ENCODE measurements around the gene GFI1B.
"Not testable (repeated sequence)": the region's sequence is repeated elsewhere in the genome, so short reads cannot be mapped to it uniquely, and the experiment has no call there.

The GFI1B gene

DNA sequence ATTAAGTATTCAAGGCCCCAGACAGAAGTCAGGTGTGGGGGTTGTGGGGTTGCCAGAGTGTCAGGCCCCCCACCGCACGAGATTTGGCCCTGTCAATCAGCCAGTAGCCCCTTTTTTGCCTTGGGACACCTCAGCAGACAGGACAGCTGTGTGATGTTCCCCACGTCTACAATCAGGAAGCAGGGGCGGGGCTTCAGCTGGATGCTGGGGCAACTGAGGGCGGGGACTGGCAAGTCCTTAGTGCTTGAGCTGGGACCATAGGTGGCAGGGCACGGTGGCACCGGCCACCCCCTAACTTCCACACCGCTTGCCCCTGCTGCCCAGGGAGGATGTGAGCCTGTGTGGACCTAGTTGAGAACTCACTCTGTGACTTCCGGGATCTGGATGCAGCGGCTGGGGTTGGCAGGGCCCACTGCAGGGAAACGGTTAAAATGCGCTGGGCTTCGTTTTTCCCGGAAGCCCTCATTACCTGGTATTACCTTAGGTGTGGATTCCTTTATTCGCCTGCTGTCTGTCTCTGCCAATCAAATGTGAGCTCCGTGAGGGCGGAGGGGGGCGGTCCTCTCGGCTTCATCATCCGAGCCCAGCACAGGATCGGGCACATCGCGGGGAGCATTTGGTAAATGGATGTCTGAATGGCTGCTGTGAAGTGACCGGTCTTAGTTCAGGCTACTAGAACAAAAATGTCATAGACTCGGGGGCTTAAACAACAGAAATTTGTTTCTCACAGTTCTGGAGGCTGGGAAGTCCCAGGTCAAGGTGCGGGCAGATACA, 44.8 kb downstream of the GFI1B start:
- no peak for DNase-seq

DNA sequence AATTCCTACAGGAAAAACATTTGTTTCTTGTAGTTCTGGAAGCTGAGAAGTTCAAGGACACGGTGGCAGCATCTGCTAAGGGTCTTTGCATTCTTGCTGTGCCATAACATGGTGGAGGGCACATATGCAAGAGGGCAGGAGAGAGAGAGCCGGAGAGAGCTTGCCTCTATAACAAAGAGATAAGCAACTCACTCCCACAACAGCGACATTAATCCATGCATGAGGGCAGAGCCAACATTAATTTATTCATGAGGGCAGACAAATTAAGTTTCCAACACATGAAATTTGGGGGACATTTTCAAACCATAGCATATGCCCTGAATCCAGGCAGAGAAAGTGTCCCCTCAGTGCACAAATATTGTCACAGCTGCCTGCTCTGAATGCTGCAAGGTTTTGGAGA, 47.9 kb downstream of the GFI1B start:
- no peak for DNase-seq

DNA sequence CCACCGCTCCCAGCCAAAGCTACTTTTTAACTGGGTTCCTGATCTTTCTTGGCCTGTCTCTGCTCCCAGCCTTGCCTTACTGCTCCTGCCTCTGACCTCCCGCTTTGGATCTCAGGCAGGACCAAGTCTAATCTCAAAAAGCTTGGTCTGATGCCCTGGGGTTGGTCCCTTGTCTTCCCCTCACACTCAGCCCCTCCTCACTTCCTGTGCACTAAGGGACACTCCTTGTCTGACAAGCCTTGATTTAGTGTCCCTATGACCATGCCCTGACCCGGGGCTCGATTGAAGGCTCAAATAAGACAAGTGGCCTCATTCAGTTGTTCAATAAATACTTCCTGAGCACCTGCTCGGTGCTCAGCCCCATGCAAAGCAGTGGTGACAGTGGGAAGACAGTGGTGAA, 48.6 kb downstream of the GFI1B start:
- no peak for DNase-seq

DNA sequence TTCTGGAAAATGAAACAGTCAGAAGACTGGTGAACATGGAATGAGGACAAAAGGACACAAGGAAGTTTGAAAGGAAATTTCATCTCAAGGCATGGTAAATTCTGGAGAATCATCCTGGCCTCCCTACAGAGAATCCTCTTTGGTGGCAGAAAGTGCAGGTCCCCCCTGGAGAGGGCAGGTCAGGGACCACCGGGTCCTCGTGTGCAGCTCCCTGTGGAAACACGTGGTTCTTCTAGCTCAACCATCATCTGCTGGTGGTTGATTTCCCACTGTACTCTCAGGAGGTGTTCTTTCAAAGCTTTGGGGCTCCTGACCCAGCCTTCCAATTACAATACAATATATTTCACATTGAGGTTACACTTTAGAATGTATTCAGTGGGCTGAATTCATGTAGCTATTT, 49.7 kb downstream of the GFI1B start:
- no peak for DNase-seq

DNA sequence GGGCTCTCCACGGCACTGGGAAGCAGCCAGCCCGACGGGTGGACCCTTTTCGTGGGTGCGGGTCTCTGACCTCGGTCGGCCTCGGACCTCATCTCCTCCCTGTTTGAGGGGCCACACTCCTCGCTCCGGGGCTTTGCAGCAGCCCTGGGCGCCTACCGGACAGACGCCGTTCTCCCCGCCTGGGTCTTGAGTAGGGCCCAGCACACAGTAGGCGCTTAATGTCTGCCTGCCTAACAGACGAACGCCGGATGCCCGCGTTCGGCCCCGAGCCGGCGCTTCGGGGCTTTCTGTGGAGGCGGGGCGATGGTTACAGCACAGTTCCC, 51.5 kb downstream of the GFI1B start:
- no peak for DNase-seq

DNA sequence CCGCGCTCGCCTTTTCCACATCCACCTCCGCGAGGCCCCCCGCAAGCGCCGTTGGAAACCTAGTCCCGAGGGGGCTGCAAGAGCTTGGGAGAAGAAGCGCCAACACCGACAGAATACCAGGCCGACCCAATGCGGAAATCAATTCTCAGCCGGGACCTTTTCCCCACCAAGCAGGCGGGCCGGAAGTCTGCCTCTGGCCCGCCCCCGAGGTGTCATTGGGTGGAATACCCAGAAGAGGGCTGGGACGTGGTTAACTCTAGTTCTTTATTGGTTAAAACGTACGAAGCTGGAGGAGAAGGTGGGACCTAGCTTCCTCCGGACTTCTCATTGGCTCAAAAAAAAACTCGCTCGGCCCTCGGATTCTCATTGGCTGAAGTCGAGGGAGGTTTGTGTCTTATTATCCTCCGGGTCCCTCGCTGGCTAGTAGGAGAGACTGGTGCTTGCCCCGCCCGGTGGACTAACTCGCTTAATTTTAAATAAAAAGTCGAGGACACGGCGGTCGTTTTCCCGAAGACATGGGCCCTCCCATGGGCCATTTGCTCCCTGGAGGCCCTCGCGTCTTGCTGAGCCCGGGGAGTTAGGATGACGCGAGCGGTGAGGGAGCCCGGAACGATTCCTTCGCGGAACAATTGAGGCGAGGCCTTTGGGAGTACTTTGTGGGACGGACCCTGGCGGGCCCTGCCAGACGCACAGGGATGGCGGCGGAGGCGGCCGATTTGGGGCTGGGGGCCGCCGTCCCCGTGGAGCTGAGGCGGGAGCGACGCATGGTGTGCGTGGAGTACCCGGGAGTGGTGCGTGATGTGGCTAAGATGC, 52.0 kb downstream of the GFI1B start, which contains the start of gene GTF3C5:
Gene GTF3C5, plus strand, starts transcription at position 681 of the 813 bp plus-strand sequence. Its CDS starts 15 bp downstream, at position 696.
- peak; percentile 99 for DNase-seq

DNA sequence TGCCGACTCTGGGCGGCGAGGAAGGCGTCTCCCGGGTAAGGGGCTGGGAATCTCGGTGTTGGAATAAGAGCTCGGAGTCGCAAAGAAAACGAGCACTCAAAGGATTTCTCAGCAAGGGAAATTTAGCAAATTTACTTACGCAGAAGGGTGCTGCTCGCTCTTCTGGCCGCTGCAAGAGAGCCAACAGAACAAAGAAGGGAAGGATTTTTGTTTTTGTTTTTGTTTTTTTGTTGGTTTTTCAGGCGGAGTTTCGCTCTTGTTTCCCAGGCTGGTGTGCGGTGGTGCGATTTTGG, 52.6 kb downstream of the GFI1B start:
- no peak for DNase-seq

DNA sequence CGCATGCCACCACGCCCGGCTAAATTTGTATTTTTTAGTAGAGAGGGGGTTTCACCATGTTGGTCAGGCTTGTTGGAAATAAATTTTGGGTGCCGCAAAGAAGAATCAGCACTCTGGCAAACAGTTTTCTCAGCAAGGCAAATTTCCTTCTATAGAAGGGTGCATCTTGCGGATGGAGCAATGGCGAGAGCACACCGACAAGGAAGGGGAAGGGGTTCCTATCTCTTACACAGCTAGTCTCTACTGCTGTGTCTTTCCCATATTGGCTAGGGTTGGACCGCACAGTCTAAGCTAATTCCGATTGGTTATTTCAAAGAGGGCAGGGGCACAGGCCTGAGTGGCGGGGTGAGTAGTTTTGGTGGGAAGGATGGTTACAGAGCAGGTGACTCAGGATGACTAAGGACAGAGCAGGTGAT, 53.0 kb downstream of the GFI1B start:
- no peak for DNase-seq

DNA sequence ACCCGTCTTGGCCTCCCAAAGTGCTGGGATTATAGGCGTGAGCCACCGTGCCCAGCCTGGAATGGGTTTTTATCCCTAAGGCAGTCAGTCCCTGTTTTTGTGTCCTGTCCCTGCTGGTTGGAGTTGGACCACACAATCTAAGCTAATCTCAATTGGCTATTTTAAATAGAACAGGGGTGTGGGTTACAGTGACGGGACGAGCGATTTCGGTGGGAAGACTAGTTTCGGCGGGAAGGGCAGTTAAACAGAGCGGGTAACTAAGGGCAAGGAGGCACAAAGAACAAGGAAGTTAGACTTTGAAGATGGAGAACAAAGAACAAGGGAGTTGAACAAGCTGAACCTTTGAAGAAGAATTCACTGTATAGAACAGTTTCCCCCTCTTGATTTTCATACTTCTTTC, 53.7 kb downstream of the GFI1B start:
- no peak for DNase-seq

DNA sequence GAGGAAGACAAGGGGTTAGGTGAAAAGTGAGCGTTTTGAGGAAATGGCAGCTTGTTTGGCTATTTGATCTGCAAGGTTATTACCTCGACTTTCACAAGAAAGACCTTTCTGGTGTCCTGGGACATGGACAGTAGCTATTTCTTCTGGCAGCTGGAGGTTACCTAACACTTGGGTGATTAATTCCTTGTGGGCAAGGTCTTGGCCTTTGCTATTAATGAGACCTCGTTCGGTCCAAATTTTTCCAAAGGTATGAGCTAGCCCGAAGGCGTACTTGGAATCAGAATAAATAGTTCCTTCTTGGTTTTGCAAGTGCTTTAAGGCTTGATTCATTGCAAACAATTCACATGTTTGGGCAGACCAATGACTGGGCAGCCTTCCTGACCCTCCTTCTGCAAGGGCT, 57.2 kb downstream of the GFI1B start:
- no peak for DNase-seq

DNA sequence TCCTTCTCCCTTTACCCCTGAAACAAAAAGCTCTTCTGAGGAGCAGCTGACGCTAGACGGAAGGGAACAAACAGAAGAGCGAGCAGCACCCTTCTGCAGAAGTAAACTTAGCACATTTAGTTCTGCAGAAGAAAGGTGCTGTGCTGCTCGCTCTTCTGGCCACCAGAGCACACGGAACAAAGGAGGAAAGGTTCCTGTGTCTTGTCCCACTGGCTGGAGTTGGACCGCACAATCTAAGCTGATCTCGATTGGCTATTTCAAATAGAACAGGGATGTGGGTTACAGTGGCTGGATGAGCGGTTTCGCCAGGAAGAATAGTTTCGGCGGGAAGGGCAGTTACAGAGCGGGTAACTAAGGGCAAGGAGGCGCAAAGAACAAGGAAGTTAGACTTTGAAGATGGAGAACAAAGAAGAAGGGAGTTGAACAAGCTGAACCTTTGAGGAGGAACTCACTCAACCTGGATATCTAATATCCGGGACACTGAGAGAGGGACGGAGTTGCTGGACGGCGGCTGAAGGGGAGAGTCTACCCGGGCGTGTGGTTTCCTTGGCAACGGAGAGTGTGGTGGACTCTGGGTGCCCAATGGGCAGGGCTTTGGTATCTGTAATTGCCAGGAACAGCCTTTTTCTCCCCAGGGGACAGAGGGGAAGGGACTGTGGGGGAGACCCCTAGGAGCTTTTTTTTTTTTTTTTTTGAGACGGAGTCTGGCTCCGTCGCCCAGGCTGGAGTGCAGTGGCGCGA, 59.5 kb downstream of the GFI1B start:
- DNase-seq = no peak

DNA sequence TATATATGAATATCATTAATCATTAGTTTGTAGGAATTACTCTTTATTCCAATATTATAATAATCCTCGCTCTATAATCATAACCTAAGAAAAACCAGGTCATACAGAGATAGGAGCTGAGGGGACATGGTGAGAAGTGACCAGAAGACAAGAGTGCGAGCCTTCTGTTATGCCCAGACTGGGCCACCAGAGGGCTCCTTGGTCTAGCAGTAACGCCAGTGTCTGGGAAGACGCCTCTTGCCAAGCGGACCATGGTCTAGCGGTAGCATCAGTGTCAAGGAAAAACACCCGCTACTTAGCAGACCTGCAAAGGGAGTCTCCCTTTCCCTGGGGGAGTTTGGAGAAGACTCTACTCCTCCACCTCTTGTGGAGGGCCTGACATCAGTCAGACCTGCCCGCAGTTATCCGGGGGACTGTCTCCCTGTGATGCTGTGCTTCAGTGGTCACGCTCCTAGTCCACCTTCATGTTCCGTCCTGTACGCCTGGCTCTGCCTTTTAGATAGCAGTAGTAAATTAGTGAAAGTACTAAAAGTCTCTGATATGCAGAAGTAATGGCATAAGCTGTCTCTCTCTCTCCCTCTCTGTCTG, 62.5 kb downstream of the GFI1B start:
- DNase-seq = not testable (repeated sequence)

Measured in NCI-H524 treated with DMSO at 0.1 percent for 48 hours (cell line).